ENCODE measurements around the gene STK16. TPM values are rescaled to one million over a fixed set of nuclear protein-coding genes. Genes with fewer than 3 reads are reported as not detected.

STK16 gene
- total and polyA plus RNA-seq, 12 donors = 19.2 to 55.8 (median 26.8) TPM

DNA sequence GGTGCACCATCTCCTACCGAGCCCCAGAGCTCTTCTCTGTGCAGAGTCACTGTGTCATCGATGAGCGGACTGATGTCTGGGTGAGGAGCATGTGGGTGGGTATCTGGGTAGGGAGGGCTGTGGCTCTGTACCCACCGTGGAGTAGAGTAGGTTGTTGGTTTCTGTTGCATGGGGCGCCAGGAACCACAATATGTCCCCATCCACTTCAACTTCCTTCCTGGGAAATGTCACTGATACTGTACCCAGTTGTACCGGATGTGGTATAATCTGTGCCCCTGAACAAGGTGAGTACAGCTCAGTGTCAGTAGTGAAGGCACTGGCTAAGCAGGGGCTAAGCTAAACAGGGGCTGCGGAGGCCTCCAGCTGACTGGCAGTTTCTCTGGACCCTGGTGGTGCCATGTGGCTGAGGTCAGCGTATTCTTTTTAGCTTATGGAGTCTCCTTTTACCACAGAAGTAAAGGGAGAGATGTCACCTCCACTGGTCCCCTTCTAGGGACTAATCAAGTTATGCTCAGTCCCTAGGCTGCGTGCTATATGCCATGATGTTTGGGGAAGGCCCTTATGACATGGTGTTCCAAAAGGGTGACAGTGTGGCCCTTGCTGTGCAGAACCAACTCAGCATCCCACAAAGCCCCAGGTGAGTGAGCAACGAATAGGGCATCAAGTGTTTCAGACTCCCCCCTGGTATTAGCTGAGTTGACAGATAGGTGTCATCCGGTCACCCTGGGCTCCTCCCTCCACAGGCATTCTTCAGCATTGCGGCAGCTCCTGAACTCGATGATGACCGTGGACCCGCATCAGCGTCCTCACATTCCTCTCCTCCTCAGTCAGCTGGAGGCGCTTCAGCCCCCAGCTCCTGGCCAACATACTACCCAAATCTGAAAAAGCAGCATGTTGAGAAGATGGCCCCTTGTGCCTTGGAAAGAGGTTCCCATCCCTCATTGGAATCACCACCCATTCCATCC lies 2.7 kb downstream of the STK16 start:
- no peaks in the 10 kb centered on the region for H3K27me3 ChIP-seq
- no peak overlapping the region for H3K4me3 ChIP-seq

DNA sequence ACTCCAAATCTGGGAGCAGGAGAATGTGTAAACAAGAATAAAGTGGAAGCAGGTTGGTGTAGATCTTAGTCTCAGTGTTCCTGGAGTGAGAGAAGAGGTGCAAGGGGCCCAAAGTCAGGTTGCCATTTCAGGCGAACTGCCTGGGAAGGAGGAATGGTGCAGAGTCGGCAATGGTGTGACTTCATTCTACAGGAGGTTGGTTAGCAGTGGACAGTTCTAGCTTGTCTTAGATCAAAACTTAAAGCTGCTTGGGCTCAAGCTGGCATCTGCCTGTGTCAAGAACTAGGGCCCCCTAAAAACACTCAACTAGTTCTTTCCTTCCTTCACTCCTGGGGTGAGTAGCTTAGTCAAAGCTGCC lies 3.5 kb downstream of the STK16 start:
- Histone ChIP-seq H3K9me3 (replicated peaks in 1 of 3) (no peaks in the 10 kb centered on the region), H3K4me3 (no peak overlapping the region), H3K36me3 (replicated peaks in 1 of 2) (peaks cover 0 to 17% of the 10 kb centered on the region in 2 donors), H3K4me1 (replicated peaks in 1 of 2) (peaks cover 37 to 52% of the 10 kb centered on the region in 2 donors), H3K27ac (peak overlapping the region in 4 of 5 donors; percentile 56 to 90 (median 74)), H3K27me3 (no peaks in the 10 kb centered on the region)
- 71 to 84% (median 78%) methylated on average over 2 of the region's 2 CpGs for WGBS, 4 donors
- intact Hi-C loops (cut with DNase I) = loop anchor here (10.0 kb wide), 1 partner anchor 46 kb away; no protein-coding TSS in a partner anchor
- DNase-seq = no peak
- TF ChIP-seq POLR2A (IDR thresholded peaks at IDR 0.05) = no peak
- TF ChIP-seq, protein P1, sequence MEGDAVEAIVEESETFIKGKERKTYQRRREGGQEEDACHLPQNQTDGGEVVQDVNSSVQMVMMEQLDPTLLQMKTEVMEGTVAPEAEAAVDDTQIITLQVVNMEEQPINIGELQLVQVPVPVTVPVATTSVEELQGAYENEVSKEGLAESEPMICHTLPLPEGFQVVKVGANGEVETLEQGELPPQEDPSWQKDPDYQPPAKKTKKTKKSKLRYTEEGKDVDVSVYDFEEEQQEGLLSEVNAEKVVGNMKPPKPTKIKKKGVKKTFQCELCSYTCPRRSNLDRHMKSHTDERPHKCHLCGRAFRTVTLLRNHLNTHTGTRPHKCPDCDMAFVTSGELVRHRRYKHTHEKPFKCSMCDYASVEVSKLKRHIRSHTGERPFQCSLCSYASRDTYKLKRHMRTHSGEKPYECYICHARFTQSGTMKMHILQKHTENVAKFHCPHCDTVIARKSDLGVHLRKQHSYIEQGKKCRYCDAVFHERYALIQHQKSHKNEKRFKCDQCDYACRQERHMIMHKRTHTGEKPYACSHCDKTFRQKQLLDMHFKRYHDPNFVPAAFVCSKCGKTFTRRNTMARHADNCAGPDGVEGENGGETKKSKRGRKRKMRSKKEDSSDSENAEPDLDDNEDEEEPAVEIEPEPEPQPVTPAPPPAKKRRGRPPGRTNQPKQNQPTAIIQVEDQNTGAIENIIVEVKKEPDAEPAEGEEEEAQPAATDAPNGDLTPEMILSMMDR (IDR thresholded peaks at IDR 0.05) = no peak

More for the DNA sequence above, 2.7 kb downstream of the STK16 start:
- no peak for DNase-seq
- H3K27ac ChIP-seq = peak overlapping the region in 2 of 5 donors; percentile 76 to 90
- WGBS, 4 donors = 81 to 90% (median 84%) methylated on average over 7 to 17 of the region's 17 CpGs
- H3K9me3 ChIP-seq (replicated peaks in 1 of 3) = no peaks in the 10 kb centered on the region
- peaks cover 33 to 44% of the 10 kb centered on the region in 2 donors for H3K4me1 ChIP-seq (replicated peaks in 1 of 2)
- TF ChIP-seq, protein P1 (IDR thresholded peaks at IDR 0.05) = no peak
- TF ChIP-seq POLR2A (IDR thresholded peaks at IDR 0.05) = no peak
- intact Hi-C loops (cut with DNase I) = loop anchor here (10.0 kb wide), 1 partner anchor 47 kb away; no protein-coding TSS in a partner anchor
- H3K36me3 ChIP-seq (replicated peaks in 1 of 2) = peaks cover 0 to 17% of the 10 kb centered on the region in 2 donors

DNA sequence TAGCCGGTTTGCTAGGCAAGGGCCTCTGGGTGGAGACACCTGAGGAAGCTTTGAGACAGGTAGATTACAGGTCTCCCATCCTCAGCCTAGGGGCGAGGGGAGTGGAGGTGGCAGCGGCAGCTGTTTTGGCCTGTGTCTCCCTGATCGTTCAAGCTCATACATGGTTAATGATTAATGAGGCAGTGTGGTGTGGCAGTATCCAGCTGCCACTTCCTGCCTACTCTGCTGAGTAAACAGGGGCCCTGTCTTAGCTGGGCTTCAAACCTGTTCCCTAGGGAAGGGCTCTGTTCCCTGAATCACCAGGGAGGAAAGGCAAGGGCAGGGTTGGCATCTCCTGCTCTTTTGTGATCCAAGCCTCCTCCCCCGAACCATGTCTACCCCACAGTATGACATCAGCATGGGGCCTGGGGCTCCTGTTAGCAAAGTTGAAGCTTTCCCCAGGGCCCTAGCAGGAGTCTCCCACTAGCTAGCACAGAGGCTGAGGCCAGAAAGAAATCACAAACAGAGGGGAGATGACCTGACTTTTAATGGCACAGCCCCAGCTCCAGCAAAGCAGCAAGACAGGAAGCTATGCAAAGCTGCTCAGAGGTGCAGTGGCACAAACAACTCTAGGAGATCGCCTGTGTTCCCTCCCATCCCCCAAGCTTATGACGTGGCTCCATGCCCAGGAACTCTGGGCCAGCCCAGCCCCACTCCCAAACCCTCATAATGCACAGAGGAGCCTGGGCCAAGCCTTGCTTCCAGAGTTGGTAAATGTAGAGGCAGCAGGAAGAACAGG lies 4.1 kb downstream of the STK16 start:
- WGBS, 4 donors = 29 to 63% (median 33%) methylated on average over 2 to 7 of the region's 7 CpGs
- peaks cover 0 to 17% of the 10 kb centered on the region in 2 donors for H3K36me3 ChIP-seq (replicated peaks in 1 of 2)
- peaks cover 37 to 54% of the 10 kb centered on the region in 2 donors for H3K4me1 ChIP-seq (replicated peaks in 1 of 2)
- DNase-seq = peak; percentile 73 to 90 (median 87)
- no peaks in the 10 kb centered on the region for H3K27me3 ChIP-seq
- intact Hi-C loops (cut with DNase I) = loop anchor here (10.0 kb wide), 1 partner anchor 45 kb away; no protein-coding TSS in a partner anchor
- H3K9me3 ChIP-seq (replicated peaks in 1 of 3) = no peaks in the 10 kb centered on the region
- peak overlapping the region; percentile 29 to 90 (median 71) for H3K27ac ChIP-seq
- H3K4me3 ChIP-seq = no peak overlapping the region
- TF ChIP-seq POLR2A (IDR thresholded peaks at IDR 0.05) = peak; percentile 23 to 65
- TF ChIP-seq, protein P1 (IDR thresholded peaks at IDR 0.05) = no peak
